Memory B cell (primary cell): ENCODE data around the gene IL17REL.

Source experiments
- ATAC-seq: fragments of 150-1000 bp; cut with Tn5 transposase; 2 replicates; pipeline ENCODE4 v1.10.0; 2021; ENCODE audit warnings: low read depth, mild to moderate bottlenecking, moderate library complexity
- DNase-seq, 2 donors: peaks; one replicate each; pipeline ENCODE4 v3.0.0; 2022; ENCODE audit warnings: low spot score in 2 of 2
- H3K27ac Mint-ChIP-seq: one replicate; pipeline ENCODE4 v1.8.0; 2022; ENCODE audit warnings: mild to moderate bottlenecking, moderate library complexity, mixed read lengths
- H3K27me3 Mint-ChIP-seq: one replicate; pipeline ENCODE4 v1.8.0; 2022; ENCODE audit warnings: mixed read lengths
- H3K36me3 Mint-ChIP-seq: one replicate; pipeline ENCODE4 v1.8.0; 2022; ENCODE audit warnings: mild to moderate bottlenecking, mixed read lengths
- H3K4me1 Mint-ChIP-seq: one replicate; pipeline ENCODE4 v1.8.0; 2022; ENCODE audit warnings: mixed read lengths
- H3K4me3 Mint-ChIP-seq: one replicate; pipeline ENCODE4 v1.8.0; 2022; ENCODE audit warnings: mild to moderate bottlenecking, moderate library complexity, mixed read lengths
- H3K9me3 Mint-ChIP-seq: one replicate; pipeline ENCODE4 v1.8.0; 2022; ENCODE audit warnings: mixed read lengths

IL17REL gene

DNA sequence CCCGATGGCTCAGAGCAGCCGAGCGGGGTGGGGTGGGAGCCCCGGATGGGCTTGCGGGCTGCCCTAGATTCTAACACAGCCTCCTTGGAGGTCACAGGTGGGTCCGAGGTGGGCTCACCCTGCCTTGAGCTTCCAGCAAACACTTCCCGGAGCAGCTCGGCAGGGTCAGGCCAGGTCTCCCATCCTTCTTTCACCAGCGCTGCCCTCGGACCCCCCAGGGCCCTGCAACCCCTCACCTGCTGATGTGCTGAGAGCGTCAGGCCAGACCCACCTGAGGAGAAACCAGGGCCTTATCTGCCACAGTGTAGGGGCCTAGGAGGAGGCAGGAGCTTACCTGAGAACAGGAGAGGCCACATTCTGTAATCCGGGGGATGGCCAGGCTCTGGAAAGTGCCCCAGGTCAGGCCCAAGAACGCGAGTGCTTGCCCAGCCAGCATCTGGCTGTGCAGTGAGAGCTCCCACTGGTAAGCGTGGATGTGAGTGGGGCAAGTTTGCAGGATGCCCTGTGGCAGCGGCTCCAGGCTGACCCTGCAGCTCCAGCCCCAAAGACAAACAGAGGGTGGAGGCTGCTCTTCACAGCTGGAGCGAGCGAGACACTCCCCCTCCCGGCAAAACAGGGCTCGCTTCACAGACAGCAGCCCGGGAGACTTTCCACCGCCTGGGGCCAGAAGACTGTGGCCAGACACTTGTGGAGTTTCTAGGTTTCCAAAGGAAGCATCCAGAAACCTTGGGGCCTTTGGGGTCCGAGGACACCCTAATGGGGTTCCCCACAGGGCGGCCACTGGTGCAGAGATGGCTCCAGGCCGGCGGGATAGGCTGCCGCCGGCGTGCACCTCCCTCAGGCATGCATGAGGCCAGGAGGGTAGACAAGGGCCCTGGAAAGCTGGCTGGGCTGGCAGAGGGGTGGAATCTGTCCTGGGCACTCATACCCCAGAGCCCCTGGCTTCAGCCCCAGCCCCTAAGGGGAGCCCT, at the start of gene IL17REL:
Gene IL17REL, minus strand, starts transcription at position 555 of the 971 bp plus-strand sequence. Its CDS starts 119 bp downstream, at position 436.
- H3K4me3 Mint-ChIP-seq: peak within 1 kb of the TSS; percentile 80
- H3K27me3 Mint-ChIP-seq: peaks cover 10% of the 10 kb centered on the region
- peaks cover 36% of the 10 kb centered on the region for H3K4me1 Mint-ChIP-seq
- ATAC-seq (no peak), DNase-seq (no peak)
- peak within 1 kb of the TSS; percentile 93 for H3K27ac Mint-ChIP-seq
- no peaks in the 10 kb centered on the region for H3K9me3 Mint-ChIP-seq
- H3K36me3 Mint-ChIP-seq: no peaks in the 10 kb centered on the region

DNA sequence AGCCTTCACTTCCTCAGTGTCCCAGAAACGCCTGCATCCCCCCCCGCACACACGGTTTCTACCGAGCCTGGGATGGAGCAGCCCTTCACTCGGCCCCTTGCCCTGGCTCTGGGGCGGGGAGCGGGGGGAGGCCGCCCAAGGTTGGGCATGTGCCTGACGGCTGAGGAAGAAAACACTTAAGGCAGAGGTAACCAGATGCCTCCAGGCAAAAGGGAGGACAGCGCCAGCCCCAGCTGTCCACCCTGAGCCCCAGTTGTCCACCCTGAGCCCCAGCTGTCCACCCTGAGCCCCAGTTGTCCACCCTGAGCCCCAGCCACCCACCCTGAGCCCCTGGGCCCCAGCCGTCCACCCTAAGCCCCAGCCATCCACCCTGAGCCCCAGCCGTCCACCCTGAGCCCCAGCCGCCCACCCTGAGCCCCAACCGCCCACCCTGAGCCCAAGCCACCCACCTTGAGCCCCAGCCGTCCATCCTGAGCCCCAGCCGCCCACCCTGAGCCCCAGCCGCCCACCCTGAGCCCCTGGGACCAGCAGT, 49.3 kb upstream of the IL17REL start:
- H3K36me3 Mint-ChIP-seq: no peaks in the 10 kb centered on the region
- H3K27me3 Mint-ChIP-seq: peaks cover 22% of the 10 kb centered on the region
- ATAC-seq (no peak), DNase-seq (no peak)
- H3K27ac Mint-ChIP-seq: no peak overlapping the region
- no peak overlapping the region for H3K4me3 Mint-ChIP-seq
- H3K4me1 Mint-ChIP-seq: peaks cover 4% of the 10 kb centered on the region
- no peaks in the 10 kb centered on the region for H3K9me3 Mint-ChIP-seq

DNA sequence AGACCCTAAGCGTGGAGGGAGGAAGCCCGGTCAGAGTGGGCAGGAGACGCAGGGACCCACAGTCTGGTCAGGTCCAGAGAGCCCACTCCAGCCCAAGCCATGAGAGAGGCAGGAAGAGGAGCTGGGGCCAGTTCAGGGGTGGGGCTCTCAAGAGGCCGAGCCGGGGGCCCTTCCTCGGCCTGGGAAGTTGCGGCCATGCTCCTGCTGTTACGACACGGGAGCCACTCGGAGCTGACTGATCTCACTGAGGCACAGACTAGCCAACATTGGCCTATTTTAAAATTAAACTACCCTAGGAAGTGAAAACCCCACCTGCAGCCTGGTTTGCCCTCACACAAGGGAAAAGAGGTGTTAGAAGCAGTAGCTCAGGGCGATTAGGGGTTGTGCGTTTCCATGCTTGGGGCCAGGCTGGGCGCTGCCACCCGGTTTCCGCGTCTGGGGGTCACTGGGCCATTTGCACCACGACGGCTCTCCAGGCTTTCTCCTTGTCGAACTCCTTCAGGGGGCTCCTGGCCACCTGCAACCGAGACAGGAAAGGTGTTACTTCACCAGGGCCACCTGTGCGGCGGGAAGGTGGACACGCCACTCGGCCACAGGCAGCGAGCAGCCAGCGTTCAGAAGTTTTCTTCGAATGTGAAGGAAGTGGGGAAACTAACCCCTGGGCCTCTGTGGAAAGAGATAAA, 48.7 kb upstream of the IL17REL start:
- no peak overlapping the region for H3K27ac Mint-ChIP-seq
- H3K4me3 Mint-ChIP-seq: no peak overlapping the region
- H3K4me1 Mint-ChIP-seq: peaks cover 7% of the 10 kb centered on the region
- ATAC-seq (no peak), DNase-seq (no peak)
- H3K9me3 Mint-ChIP-seq: no peaks in the 10 kb centered on the region
- peaks cover 27% of the 10 kb centered on the region for H3K27me3 Mint-ChIP-seq
- no peaks in the 10 kb centered on the region for H3K36me3 Mint-ChIP-seq

DNA sequence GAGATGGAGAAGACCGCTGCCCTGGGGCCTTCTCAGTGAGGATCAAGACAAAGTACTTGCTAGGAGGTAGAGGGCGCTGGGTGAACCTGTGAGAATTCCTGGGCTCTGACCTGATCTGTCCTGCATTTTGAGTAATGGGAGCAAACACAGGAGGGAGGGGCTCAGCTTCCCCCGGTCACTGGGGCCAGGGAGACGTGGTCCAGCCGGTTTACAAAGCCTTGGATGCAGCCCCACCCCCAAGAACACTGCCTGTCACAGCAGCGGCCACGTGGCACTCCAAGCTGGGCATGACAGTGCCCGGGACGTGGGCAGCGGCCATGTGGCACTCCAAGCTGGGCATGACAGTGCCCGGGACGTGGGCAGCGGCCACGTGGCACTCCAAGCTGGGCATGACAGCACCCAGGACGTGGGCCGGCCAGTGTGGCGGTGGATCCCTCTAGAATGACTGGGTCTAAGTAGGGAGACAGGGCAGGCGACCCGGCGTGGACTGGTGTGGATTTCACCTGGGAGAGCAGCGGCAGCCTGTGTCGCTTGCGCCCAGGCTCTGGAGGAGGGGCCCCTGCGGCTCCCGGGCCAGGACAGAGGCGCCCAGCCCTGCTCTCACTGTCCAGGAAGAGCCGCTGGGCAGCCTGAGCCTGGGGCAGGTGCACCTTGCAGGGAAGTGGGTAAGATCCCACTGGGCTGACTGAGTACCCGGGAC, 48.0 kb upstream of the IL17REL start:
- ATAC-seq (no peak), DNase-seq (no peak)
- Mint-ChIP-seq H3K27ac (no peak overlapping the region), H3K4me3 (no peak overlapping the region), H3K36me3 (no peaks in the 10 kb centered on the region), H3K27me3 (peaks cover 28% of the 10 kb centered on the region), H3K9me3 (no peaks in the 10 kb centered on the region), H3K4me1 (peaks cover 13% of the 10 kb centered on the region)

DNA sequence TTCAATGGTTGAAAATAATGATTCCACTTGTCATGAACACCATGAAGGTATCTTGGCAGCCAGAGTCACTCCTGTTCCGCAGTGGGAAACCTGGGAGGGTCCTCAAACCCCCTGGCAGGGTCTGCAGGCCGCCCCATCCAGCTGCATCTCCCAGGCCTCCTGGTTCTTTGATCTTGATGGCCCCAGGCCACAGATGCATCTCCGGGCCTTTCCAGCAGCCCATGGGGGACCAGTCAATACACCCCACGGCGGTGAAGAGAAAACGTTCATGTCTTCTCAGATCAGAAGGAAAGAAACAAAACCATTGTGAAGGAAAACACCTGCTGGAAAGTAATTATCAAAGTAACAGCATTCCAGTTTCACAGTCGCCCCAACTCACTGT, 47.3 kb upstream of the IL17REL start:
- Mint-ChIP-seq H3K4me3 (no peak overlapping the region), H3K27me3 (peaks cover 27% of the 10 kb centered on the region), H3K27ac (no peak overlapping the region), H3K9me3 (no peaks in the 10 kb centered on the region), H3K4me1 (peaks cover 13% of the 10 kb centered on the region), H3K36me3 (no peaks in the 10 kb centered on the region)
- ATAC-seq: no peak
- DNase-seq: no peak

DNA sequence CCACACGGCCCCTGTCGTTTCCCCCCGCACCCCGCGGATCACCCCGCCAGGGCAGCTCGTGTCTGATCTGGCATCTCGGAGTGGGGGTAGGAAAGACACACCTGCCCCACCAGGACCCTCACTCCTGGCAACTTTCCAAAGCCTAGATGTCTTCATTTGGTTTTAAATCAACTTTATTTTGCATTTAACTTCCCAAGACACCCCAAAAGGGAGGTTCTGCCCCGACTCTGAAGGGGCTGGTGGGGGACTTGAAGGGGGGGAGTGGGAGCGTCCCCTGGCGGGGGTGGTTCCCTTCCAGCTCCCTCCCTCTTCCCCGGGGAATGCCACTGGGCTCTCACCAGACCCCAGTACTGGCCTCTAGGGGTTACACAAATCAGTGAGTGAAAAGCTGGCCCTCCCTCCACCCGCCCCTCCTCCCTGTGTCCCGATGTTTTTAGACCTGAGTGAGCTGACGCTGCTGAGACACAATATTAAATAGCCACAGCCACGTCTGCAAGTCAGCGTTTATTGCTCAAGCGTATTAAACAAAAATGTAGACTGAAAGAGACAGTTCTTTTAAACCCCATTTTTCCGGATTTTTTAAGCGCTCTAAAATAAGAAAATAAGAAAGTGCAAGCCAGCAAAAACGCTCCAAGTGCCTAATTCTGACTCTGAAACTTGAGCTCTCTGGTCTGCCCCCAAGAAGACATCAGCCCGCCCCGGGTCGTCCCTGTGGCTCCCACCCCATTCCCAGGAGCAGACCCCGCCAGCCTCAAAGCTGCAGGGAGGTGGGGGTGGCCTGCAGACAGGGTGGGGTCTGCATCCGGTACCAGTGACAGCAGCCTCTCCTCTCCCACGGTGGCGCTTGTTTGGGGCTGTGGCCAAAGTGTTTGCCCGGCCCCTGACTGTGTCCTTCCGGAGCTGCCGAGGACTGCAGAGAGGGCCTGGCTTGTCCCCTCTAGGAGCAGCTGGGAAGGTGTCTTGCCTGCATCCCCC, 46.6 kb upstream of the IL17REL start:
- H3K27ac Mint-ChIP-seq: no peak overlapping the region
- H3K9me3 Mint-ChIP-seq: peaks cover under 1% of the 10 kb centered on the region
- H3K4me1 Mint-ChIP-seq: peaks cover 13% of the 10 kb centered on the region
- ATAC-seq (no peak), DNase-seq (no peak)
- H3K36me3 Mint-ChIP-seq: no peaks in the 10 kb centered on the region
- no peak overlapping the region for H3K4me3 Mint-ChIP-seq
- peaks cover 25% of the 10 kb centered on the region for H3K27me3 Mint-ChIP-seq

DNA sequence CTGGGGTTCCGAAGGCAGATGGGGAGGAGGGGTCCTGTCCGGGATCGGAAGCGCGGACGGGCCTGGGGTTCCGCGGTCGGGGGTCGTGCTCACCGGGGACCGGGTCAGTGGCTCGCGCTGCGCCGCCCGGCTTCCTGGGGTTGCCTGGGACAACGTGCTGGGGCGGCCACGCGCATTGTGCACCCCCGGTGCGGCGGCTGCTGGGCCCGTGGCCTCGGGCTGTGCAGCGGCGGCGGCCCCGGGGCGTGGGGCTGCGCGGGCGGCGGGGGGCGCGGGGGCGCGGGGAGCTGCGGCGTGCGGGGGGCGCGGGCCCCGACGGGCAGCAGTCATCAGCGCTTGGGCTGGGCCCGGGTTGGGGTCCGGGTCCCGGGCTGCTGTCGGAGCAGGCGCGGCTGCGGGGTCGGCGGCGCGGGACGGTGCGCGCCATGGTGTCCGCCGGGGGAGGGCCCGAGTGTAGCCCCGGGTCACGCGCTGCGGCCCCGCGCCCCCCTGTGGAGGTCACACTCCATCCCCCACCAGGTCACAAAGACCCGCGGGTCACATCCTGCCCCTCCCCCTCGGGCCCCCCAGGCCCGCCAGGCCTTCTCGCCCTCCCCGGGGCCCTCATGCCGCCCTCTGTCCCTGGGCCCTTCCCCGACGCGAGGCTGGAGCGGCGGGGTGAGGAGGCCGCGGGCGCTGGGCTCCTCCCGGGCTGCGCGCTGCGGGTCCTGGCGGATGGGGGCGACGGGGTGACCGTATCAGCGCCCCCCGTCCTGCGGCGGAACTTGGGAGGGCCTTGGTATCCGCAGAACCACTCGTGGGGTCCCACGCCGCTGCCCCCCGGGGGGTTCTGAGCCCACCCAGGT, 45.7 kb upstream of the IL17REL start, which contains the start of gene TTLL8:
Gene TTLL8, minus strand, starts transcription at position 238 of the 845 bp plus-strand sequence.
- peaks cover 5% of the 10 kb centered on the region for H3K9me3 Mint-ChIP-seq
- peaks cover 19% of the 10 kb centered on the region for H3K4me1 Mint-ChIP-seq
- no peak within 1 kb of the TSS for H3K27ac Mint-ChIP-seq
- H3K4me3 Mint-ChIP-seq: peak within 1 kb of the TSS; percentile 51
- DNase-seq (no peak), ATAC-seq (peak; percentile 21)
- peaks cover 29% of the 10 kb centered on the region for H3K27me3 Mint-ChIP-seq
- H3K36me3 Mint-ChIP-seq: no peaks in the 10 kb centered on the region

DNA sequence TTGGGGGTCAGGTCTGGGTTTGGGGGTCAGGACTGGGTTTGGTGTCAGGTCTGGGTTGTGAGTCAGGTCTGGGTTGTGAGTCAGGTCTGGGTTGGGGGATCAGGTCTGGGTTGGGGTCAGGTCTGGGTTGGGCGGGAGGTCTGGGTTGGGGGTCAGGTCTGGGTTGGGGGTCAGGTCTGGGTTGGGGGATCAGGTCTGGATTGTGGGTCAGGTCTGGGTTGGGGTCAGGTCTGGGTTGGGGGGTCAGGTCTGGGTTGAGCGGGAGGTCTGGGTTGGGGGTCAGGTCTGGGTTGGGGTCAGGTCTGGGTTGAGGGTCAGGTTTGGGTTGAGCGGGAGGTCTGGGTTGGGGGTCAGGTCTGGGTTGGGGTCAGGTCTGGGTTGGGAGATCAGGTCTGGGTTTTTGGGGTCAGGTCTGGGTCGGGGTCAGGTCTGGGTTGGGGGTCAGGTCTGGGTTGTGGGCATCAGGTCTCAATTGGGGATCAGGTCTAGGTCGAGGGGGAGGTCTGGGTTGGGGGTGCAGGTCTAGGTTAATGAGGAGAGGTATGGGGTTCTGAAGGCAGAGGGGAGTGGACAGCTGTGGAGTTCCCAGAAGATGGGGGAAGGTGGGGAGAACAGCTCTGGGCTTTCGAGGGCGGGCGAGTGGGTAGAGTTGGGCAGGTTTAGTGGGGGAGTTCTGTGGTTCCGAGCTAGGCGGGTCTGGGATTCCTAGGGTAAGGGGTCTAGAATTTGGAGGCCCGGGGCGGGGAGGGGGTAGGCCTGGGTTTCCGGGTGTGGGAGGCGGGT, 44.9 kb upstream of the IL17REL start:
- no peaks in the 10 kb centered on the region for H3K36me3 Mint-ChIP-seq

DNA sequence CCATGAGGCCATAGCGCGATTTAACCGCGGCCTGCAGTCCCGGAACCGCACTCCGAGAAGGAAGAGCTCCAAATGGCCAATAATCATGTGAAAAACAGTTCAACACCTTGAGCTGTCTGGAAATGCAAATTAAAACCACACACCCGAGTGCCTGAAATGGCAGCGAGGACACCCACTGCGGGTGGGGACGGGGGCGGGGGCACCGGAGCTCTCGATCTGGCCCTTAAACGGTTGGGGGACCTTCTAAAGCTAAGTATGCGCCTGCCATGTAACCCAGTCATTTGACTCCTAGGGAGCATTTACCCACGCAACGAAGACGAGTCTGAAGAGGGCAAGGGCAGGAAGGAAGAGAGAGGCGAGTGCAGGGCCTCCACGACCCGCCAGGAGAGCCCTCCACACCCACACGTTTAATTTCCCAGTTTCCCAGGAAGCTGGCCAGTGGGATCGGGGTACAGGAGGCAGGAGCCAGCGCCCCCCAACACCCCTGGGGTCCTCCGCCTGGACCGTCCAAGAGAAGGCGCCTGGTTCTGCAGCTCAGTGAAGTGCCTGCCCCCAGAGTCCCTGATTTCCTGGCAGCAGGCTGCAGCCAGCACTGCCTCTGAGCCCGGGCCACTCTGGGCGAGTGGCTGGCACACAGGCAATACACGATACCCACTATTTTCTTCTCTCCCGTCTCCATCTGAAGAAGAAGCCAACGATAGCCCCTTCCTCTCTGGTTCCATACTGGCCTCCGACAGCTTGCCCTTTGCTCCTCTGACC, 43.8 kb upstream of the IL17REL start:
- Mint-ChIP-seq H3K27ac (no peak overlapping the region), H3K36me3 (no peaks in the 10 kb centered on the region), H3K27me3 (peaks cover 38% of the 10 kb centered on the region), H3K9me3 (peaks cover 9% of the 10 kb centered on the region), H3K4me1 (peaks cover 19% of the 10 kb centered on the region), H3K4me3 (peak overlapping the region; percentile 51)
- ATAC-seq: peak; percentile 55
- DNase-seq: no peak

More for the DNA sequence above, 44.9 kb upstream of the IL17REL start:
- peak overlapping the region; percentile 51 for H3K4me3 Mint-ChIP-seq
- DNase-seq (no peak), ATAC-seq (no peak)
- peaks cover 19% of the 10 kb centered on the region for H3K4me1 Mint-ChIP-seq
- H3K27me3 Mint-ChIP-seq: peaks cover 32% of the 10 kb centered on the region
- peaks cover 5% of the 10 kb centered on the region for H3K9me3 Mint-ChIP-seq
- no peak overlapping the region for H3K27ac Mint-ChIP-seq

DNA sequence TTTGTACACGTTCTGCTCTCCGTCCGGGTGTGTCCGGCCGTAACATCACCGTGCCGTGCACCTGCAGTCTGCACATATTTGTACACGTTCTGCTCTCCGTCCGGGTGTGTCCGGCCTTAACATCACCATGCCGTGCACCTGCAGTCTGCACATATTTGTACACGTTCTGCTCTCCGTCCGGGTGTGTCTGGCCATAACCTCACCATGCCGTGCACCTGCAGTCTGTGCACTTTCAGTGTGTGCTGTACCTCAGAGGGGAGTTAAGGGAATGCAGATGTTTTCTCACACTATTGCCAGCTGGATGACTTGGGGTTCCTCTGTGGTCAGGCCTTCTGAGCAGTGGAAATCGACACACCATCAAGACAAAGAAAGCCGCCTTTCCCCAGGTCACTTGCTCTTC, 41.3 kb upstream of the IL17REL start:
- peaks cover 46% of the 10 kb centered on the region for H3K27me3 Mint-ChIP-seq
- no peak overlapping the region for H3K4me3 Mint-ChIP-seq
- H3K9me3 Mint-ChIP-seq: peaks cover 9% of the 10 kb centered on the region

DNA sequence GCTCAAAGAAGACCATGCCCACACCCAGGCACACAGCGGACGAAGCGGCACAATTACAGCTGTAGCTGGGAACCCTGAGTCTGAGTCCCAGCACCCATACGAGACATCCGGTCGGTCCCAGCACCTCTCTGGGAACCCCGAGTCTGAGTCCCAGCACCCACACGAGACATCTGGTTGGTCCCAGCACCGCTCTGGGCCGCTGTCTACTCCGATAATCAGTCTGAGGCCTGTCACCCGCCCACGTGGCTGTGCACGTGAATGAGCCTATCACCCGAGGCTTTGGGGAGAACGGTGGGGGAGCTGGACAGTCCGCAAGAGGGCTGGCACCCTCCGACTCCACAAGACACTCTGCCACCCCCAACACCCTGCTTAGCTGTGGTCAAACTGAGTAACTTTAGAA, 39.4 kb upstream of the IL17REL start:
- no peak overlapping the region for H3K27ac Mint-ChIP-seq
- peaks cover 40% of the 10 kb centered on the region for H3K27me3 Mint-ChIP-seq
- no peak overlapping the region for H3K4me3 Mint-ChIP-seq
- H3K36me3 Mint-ChIP-seq: no peaks in the 10 kb centered on the region
- peaks cover 15% of the 10 kb centered on the region for H3K4me1 Mint-ChIP-seq
- H3K9me3 Mint-ChIP-seq: peaks cover 9% of the 10 kb centered on the region
- ATAC-seq (no peak), DNase-seq (no peak)

More for the DNA sequence above, 41.3 kb upstream of the IL17REL start:
- H3K36me3 Mint-ChIP-seq: no peaks in the 10 kb centered on the region
- DNase-seq (no peak), ATAC-seq (peak; percentile 10)
- H3K4me1 Mint-ChIP-seq: peaks cover 19% of the 10 kb centered on the region
- H3K27ac Mint-ChIP-seq: no peak overlapping the region
